K562 (cell line): Measurements from ENCODE around the gene PPP6R3. TPM values are rescaled to one million over a fixed set of nuclear protein-coding genes. Genes with fewer than 3 reads are reported as not detected.

ENCODE experiments used
- ATAC-seq: fragments of 200-7000 bp; cut with Tn5 transposase; 3 replicates; pipeline ENCODE4 v1.9.1; 2020; ENCODE audit warnings: moderate library complexity
- BruUV-seq: library from RNA; stranded (reverse); fragments of 400-500 nt; replicated peaks from 2 replicates; lab custom pipeline; 2021; lab: Mats Ljungman, UMichigan
- CTCF ChIA-PET: fragments of 300-600 bp; formaldehyde crosslinking; extraction: SDS; loops from one replicate; lab custom pipeline; 2021; ENCODE audit warnings: low intra/inter-chr PET ratio; lab: Yijun Ruan, JAX
- POLR2A ChIA-PET: fragments of 300-600, 350-650 bp; sonication (Branson Sonifier 250); formaldehyde crosslinking; extraction: SDS; loops from one replicate; lab custom pipeline; 2021; ENCODE audit warnings: antibody characterized with exemption, inconsistent platforms; lab: Yijun Ruan, JAX
- DNase-seq, 4 experiments: peaks; one replicate each; pipeline versions ENCODE4 v3.0.0 to v3.0.0-alpha.2; 2011 to 2018; ENCODE audit warnings: low spot score in 3 of 4, mixed read lengths in 3 of 4; ENCODE audit errors: extremely low read depth in 1 of 4
- FAIRE-seq: peaks from 2 replicates; lab custom pipeline; 2011; peaks lifted over from hg19 to GRCh38; lab: Jason Lieb, UNC
- H2AFZ ChIP-seq: 2 replicates; pipeline ENCODE4 v1.6.0; 2011; ENCODE audit warnings: low read depth, low read length, control low read depth, inconsistent platforms
- H3K27ac ChIP-seq: fragments of 200-600 bp; 3 replicates; pipeline ENCODE4 v1.8.0; 2011; ENCODE audit warnings: low read depth, mild to moderate bottlenecking, control low read depth, inconsistent platforms, low read length, moderate library complexity, mixed read lengths; ENCODE audit errors: extremely low read depth
- H3K27me3 ChIP-seq, 2 experiments: fragments of 300-600 bp in 1 of 2; 2 replicates in 1 of 2; 3 replicates in 1 of 2; pipeline versions ENCODE4 v1.6.0 to v1.8.0; 2011; ENCODE audit warnings: inconsistent platforms in 2 of 2, low read length in 2 of 2, mild to moderate bottlenecking in 1 of 2, mixed read lengths in 1 of 2, moderate library complexity in 1 of 2; ENCODE audit not compliant: control insufficient read depth in 2 of 2, insufficient read depth in 2 of 2
- H3K36me3 ChIP-seq: fragments of 300-600 bp; 3 replicates; pipeline ENCODE4 v1.8.0; 2011; ENCODE audit warnings: mild to moderate bottlenecking, low read length, inconsistent platforms; ENCODE audit not compliant: control insufficient read depth, insufficient read depth
- H3K4me1 ChIP-seq, 2 experiments: fragments of 200-600 bp in 1 of 2; replicated peaks in 1 of 2; 2 replicates in 1 of 2; 3 replicates in 1 of 2; pipeline versions ENCODE4 v1.5.1 to v1.8.0; 2011; ENCODE audit warnings: inconsistent platforms in 2 of 2, low read length in 2 of 2, mild to moderate bottlenecking in 1 of 2, mixed read lengths in 1 of 2, moderate library complexity in 1 of 2; ENCODE audit not compliant: control insufficient read depth in 2 of 2, insufficient read depth in 2 of 2
- H3K4me2 ChIP-seq: 2 replicates; pipeline ENCODE4 v1.6.1; 2011; ENCODE audit warnings: low read length, control low read depth, inconsistent platforms, mixed read lengths; ENCODE audit not compliant: insufficient read depth
- H3K4me3 ChIP-seq: fragments of 200-600 bp; sonication (generic), shearing (Covaris generic); 2 replicates; pipeline ENCODE4 v1.5.1; 2016; ENCODE audit warnings: control low read depth, inconsistent platforms
- H3K79me2 ChIP-seq: fragments of 200-600 bp; 3 replicates; pipeline ENCODE4 v1.8.0; 2011; ENCODE audit warnings: low read length, inconsistent platforms; ENCODE audit not compliant: control insufficient read depth, insufficient read depth
- H3K9ac ChIP-seq, 2 experiments: 2 replicates each; pipeline versions ENCODE4 v1.6.0 to v1.6.1; 2011; ENCODE audit warnings: low read depth in 2 of 2, low read length in 2 of 2, control low read depth in 1 of 2, inconsistent platforms in 1 of 2, mild to moderate bottlenecking in 1 of 2, mixed read lengths in 1 of 2; ENCODE audit not compliant: insufficient read depth in 1 of 2
- H3K9me1 ChIP-seq: one replicate; pipeline ENCODE4 v1.6.0; 2011; ENCODE audit warnings: inconsistent platforms, mild to moderate bottlenecking, low read length, moderate library complexity; ENCODE audit not compliant: control insufficient read depth, insufficient read depth
- H3K9me3 ChIP-seq: replicated peaks from 2 replicates; pipeline ENCODE4 v1.5.1; 2011; ENCODE audit warnings: low read depth, low read length, inconsistent platforms; ENCODE audit not compliant: control insufficient read depth, insufficient read depth
- H4K20me1 ChIP-seq: replicated peaks from 2 replicates; pipeline ENCODE4 v1.6.1; 2011; ENCODE audit warnings: low read length, inconsistent platforms, mixed read lengths; ENCODE audit not compliant: control insufficient read depth, insufficient read depth
- ARNT ChIP-seq, 2 experiments: fragments of 450-650 bp; IDR thresholded peaks; 2 replicates each; pipeline ENCODE4 v1.6.1; 2016; ENCODE audit warnings: mild to moderate bottlenecking in 1 of 2
- BRD4 ChIP-seq: fragments of 200-600 bp; sonication (generic); IDR thresholded peaks from 2 replicates; pipeline ENCODE4 v1.6.1; 2017; ENCODE audit warnings: inconsistent platforms
- CC2D1A ChIP-seq: fragments of 450-650 bp; IDR thresholded peaks from 2 replicates; pipeline ENCODE4 v1.6.1; 2017; ENCODE audit warnings: mild to moderate bottlenecking
- FOSL1 ChIP-seq: fragments of 200-800 bp; sonication (Bioruptor generic); conservative IDR thresholded peaks from 2 replicates; pipeline ENCODE4 v1.6.1; 2016; ENCODE audit warnings: missing genetic modification characterization, missing compliant biosample characterization
- PTBP1 ChIP-seq: fragments of 200-400 bp; formaldehyde crosslinking; IDR thresholded peaks from 2 replicates; pipeline ENCODE4 v1.6.1; 2017; ENCODE audit warnings: low read depth, low read length
- YY1 ChIP-seq, 3 experiments: IDR thresholded peaks; 2 replicates each; pipeline ENCODE4 v1.6.1; 2011; ENCODE audit warnings: low read length in 2 of 3, mild to moderate bottlenecking in 2 of 3, moderate library complexity in 2 of 3, borderline replicate concordance in 1 of 3, control low read depth in 1 of 3, low read depth in 1 of 3; ENCODE audit not compliant: insufficient read depth in 3 of 3, insufficient replicate concordance in 2 of 3, control insufficient read depth in 1 of 3, insufficient read length in 1 of 3; ENCODE audit errors: extremely low read depth in 1 of 3
- ZNF324 ChIP-seq: fragments of 250-450 bp; sonication (Bioruptor Pico); IDR thresholded peaks from 2 replicates; pipeline ENCODE4 v1.4.0; 2020; ENCODE audit warnings: mild to moderate bottlenecking
- WGBS: fragments of 100-300 bp; shearing (Covaris generic); methylation state at CpG from one replicate; pipeline ENCODE4 v1.1.6; 2016; ENCODE audit warnings: low coverage, mixed read lengths; ENCODE audit not compliant: insufficient coverage; ENCODE audit errors: missing lambda C conversion rate; 5-methylcytosine and 5-hydroxymethylcytosine counted together
- in situ Hi-C: fragments of 300-500 bp; cut with MboI; formaldehyde crosslinking; loops from 4 replicates; pipeline ENCODE4 v1.15.0; 2018; ENCODE audit warnings: inconsistent platforms, mixed read lengths
- intact Hi-C: fragments of 100-400 bp; cut with micrococcal nuclease; formaldehyde crosslinking; loops from 2 replicates; pipeline ENCODE4 v1.14.2; 2022
- polyA plus RNA-seq, 8 experiments: library from polyadenylated mRNA; depleted of rRNA in 4 of 8; stranded (reverse) in 5 of 8; unstranded in 3 of 8; fragments of >200 nt; fragmentation: Nextera tagmentation in 2 of 8; fragmentation: Illumina TruSeq in 1 of 8; extraction: Ambion mirVana in 2 of 8; extraction: Trizol in 1 of 8; gene quantifications; 2 replicates each; pipeline versions ENCODE4 v1.2.1 to v1.2.3, GENCODE V29; 2011 to 2014; ENCODE audit warnings: inconsistent platforms in 1 of 8, missing spikeins in 1 of 8
- total RNA-seq, 7 experiments: library from RNA; depleted of rRNA in 6 of 7; stranded (reverse); fragments of >200 nt in 6 of 7; fragmentation: Illumina TruSeq in 2 of 7; extraction: Trizol in 2 of 7; gene quantifications; 2 replicates each; pipeline versions ENCODE4 v1.2.1 to v1.2.3, GENCODE V29; 2011 to 2021; ENCODE audit warnings: low replicate concordance in 1 of 7
- TF ChIP-seq, protein P1 (sequence below): fragments of 450-650 bp; IDR thresholded peaks from 2 replicates; pipeline ENCODE4 v1.6.1; 2016; ENCODE audit warnings: antibody characterized with exemption

Gene PPP6R3
- total and polyA plus RNA-seq, 9 of the 15 experiments (the other 6 are each of a cell fraction or from before 2014, with no cell fraction given), result 20.3 to 117 (median 80.6) TPM

DNA sequence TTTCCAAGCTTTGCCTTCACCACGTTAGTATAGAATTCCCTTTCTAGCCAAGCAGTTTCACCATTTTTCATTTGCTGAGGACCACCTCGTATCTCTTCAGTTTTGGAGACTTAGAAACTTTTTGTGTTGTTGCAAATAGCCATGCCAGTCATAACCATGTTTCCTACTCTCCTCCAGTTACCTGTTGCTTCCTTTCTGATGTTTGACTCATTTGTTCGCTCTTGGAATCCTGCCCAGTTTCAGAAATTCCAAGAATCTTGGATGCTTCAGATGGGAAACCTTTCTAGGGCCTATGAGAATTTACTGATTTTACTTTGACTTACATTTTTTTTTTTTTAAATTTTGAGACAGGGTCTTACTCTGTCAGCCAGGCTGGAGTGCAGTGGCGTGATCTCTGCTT is 65.4 kb downstream of the PPP6R3 start:
- H3K4me2 ChIP-seq, result no peak overlapping the region
- 95% methylated on average over 4 of the region's 4 CpGs for WGBS
- no peak overlapping the region for H3K9ac ChIP-seq
- peaks cover 86% of the 10 kb centered on the region for H3K36me3 ChIP-seq
- H2AFZ ChIP-seq, result no peak overlapping the region
- H3K9me1 ChIP-seq, result no peaks in the 10 kb centered on the region
- TF ChIP-seq BRD4 (no peak), YY1 (IDR thresholded peaks at IDR 0.05; ENCODE audit: borderline replicate concordance in 1 of 3, control insufficient read depth in 1 of 3, extremely low read depth in 1 of 3, insufficient read depth in 3 of 3, insufficient read length in 1 of 3, insufficient replicate concordance in 2 of 3, low read depth in 1 of 3, low read length in 2 of 3) (no peak), ZNF324 (CRISPR knock-in tag) (no peak), PTBP1 (no peak), ARNT (IDR thresholded peaks at IDR 0.05) (no peak), FOSL1 (tag) (no peak), CC2D1A (no peak)
- TF ChIP-seq, protein P1, sequence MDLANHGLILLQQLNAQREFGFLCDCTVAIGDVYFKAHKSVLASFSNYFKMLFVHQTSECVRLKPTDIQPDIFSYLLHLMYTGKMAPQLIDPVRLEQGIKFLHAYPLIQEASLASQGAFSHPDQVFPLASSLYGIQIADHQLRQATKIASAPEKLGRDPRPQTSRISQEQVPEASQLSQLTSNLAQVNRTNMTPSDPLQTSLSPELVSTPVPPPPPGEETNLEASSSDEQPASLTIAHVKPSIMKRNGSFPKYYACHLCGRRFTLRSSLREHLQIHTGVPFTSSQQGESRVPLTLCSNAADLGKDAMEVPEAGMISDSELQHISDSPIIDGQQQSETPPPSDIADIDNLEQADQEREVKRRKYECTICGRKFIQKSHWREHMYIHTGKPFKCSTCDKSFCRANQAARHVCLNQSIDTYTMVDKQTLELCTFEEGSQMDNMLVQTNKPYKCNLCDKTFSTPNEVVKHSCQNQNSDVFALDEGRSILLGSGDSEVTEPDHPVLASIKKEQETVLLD, result no peak
- no peak overlapping the region for H3K4me3 ChIP-seq
- FAIRE-seq, result no peak
- intact Hi-C loops (no loop called here), in situ Hi-C loops (no loop called here)
- H3K4me1 ChIP-seq, result no peaks in the 10 kb centered on the region; a peak in 1 of 5 replicates
- no peaks in the 10 kb centered on the region for H3K9me3 ChIP-seq
- peaks cover 4% of the 10 kb centered on the region; the same call in 1 of the 2 replicates for H4K20me1 ChIP-seq
- no peak for DNase-seq
- BruUV-seq, result no TSS peak
- peaks cover 59% of the 10 kb centered on the region for H3K79me2 ChIP-seq
- ChIA-PET CTCF (no interaction called here), POLR2A (no interaction called here)
- ATAC-seq, result no peak
- H3K27me3 ChIP-seq, result no peaks in the 10 kb centered on the region
- no peak overlapping the region for H3K27ac ChIP-seq
